Gastroesophageal sphincter (tissue), 4 donors: ENCODE results near the gene TSPAN4. TPM values are rescaled to one million over a fixed set of nuclear protein-coding genes. Genes with fewer than 3 reads are reported as not detected.

Experiments
- ATAC-seq: fragments of 150-250 bp; one replicate; pipeline ENCODE4 v1.9.1; 2016; ENCODE audit warnings: mild to moderate bottlenecking, moderate library complexity
- H3K27ac ChIP-seq, 4 donors: fragments of 200-600 bp; sonication (generic) in 3 of 4; 1 replicate in 3 of 4; 2 replicates in 1 of 4; pipeline ENCODE4 v1.5.1; 2016 to 2019
- H3K27me3 ChIP-seq: fragments of 200-600 bp; sonication (generic); one replicate; pipeline ENCODE4 v1.5.1; 2019
- H3K36me3 ChIP-seq, 2 donors: fragments of 200-600 bp; sonication (generic); one replicate each; pipeline ENCODE4 v1.5.1; 2019; ENCODE audit warnings: control low read depth in 1 of 2
- H3K4me1 ChIP-seq, 3 donors: fragments of 200-600 bp; sonication (generic); 1 replicate in 2 of 3; 2 replicates in 1 of 3; pipeline ENCODE4 v1.5.1; 2016 to 2019; ENCODE audit warnings: control low read depth in 2 of 3
- H3K4me3 ChIP-seq, 2 donors: fragments of 200-600 bp; sonication (generic); one replicate each; pipeline ENCODE4 v1.5.1; 2019; ENCODE audit warnings: mild to moderate bottlenecking in 1 of 2, moderate library complexity in 1 of 2
- H3K9me3 ChIP-seq, 3 donors: fragments of 200-600 bp; sonication (generic); one replicate each; pipeline ENCODE4 v1.5.1; 2017 to 2019; ENCODE audit warnings: control low read depth in 2 of 3
- EP300 ChIP-seq: sonication (generic); formaldehyde crosslinking; IDR thresholded peaks from one replicate; pipeline ENCODE4 v1.6.1; 2017; ENCODE audit warnings: antibody characterized with exemption, mild to moderate bottlenecking
- POLR2A ChIP-seq, 2 donors: fragments of 450-650 bp; IDR thresholded peaks; one replicate each; pipeline ENCODE4 v1.6.1; 2017; ENCODE audit warnings: antibody characterized with exemption in 2 of 2, mild to moderate bottlenecking in 2 of 2, moderate library complexity in 1 of 2
- POLR2AphosphoS5 ChIP-seq: sonication (generic); formaldehyde crosslinking; IDR thresholded peaks from one replicate; pipeline ENCODE4 v1.6.1; 2017; ENCODE audit warnings: antibody characterized with exemption
- WGBS, 2 donors: methylation state at CpG; one replicate each; pipeline ENCODE4 v1.1.5; 2018; ENCODE audit warnings: low coverage in 1 of 2; 5-methylcytosine and 5-hydroxymethylcytosine counted together
- total RNA-seq, 4 donors: library from RNA; depleted of rRNA; stranded (reverse); fragments of >200 nt; gene quantifications; one replicate each; pipeline ENCODE4 v1.1.0, GENCODE V29; 2016
- TF ChIP-seq, protein P1 (sequence below), 4 experiments: fragments of 200-600 bp in 2 of 4; fragments of 450-650 bp in 2 of 4; sonication (generic) in 1 of 4; IDR thresholded peaks; one replicate each; pipeline ENCODE4 v1.5.1; 2017 to 2019; ENCODE audit warnings: antibody characterized with exemption in 4 of 4, mild to moderate bottlenecking in 2 of 4, moderate library complexity in 2 of 4

TSPAN4 gene
- total RNA-seq, 4 donors from 2014 or later = 66.5 to 115 (median 112) TPM

DNA sequence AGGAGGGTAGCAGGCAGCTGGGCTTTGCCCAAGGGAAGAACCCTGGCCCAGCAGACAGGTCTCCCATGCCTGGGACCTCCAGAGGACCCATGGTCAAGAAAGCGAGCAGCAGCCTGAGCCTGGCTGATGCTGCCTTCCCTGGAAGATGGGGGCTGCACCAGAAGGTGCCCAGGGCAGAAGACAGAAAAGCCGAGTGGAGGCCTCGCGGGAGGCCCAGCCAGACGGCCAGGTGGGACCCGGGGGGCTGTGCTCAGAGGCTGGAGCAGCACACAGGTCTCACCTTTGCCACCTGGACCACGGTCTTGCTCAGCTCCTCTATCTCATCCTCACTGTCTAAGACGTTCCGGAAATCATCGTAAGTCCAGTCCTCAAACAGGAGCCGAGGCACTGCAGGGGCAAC, 57.1 kb downstream of the TSPAN4 start:
- Histone ChIP-seq H3K4me1 (peaks cover 0 to 15% (median 0%) of the 10 kb centered on the region in 3 donors), H3K4me3 (no peak overlapping the region), H3K27ac (no peak overlapping the region), H3K36me3 (peaks cover 0 to 75% of the 10 kb centered on the region in 2 donors), H3K9me3 (no peaks in the 10 kb centered on the region), H3K27me3 (no peaks in the 10 kb centered on the region)
- 70 to 93% methylated on average over 2 to 6 of the region's 11 CpGs for WGBS, 2 donors
- TF ChIP-seq, protein P1, sequence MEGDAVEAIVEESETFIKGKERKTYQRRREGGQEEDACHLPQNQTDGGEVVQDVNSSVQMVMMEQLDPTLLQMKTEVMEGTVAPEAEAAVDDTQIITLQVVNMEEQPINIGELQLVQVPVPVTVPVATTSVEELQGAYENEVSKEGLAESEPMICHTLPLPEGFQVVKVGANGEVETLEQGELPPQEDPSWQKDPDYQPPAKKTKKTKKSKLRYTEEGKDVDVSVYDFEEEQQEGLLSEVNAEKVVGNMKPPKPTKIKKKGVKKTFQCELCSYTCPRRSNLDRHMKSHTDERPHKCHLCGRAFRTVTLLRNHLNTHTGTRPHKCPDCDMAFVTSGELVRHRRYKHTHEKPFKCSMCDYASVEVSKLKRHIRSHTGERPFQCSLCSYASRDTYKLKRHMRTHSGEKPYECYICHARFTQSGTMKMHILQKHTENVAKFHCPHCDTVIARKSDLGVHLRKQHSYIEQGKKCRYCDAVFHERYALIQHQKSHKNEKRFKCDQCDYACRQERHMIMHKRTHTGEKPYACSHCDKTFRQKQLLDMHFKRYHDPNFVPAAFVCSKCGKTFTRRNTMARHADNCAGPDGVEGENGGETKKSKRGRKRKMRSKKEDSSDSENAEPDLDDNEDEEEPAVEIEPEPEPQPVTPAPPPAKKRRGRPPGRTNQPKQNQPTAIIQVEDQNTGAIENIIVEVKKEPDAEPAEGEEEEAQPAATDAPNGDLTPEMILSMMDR (IDR thresholded peaks at IDR 0.05) = no peak
- TF ChIP-seq POLR2AphosphoS5 (no peak), EP300 (no peak), POLR2A (IDR thresholded peaks at IDR 0.05) (no peak)
- no peak for ATAC-seq

DNA sequence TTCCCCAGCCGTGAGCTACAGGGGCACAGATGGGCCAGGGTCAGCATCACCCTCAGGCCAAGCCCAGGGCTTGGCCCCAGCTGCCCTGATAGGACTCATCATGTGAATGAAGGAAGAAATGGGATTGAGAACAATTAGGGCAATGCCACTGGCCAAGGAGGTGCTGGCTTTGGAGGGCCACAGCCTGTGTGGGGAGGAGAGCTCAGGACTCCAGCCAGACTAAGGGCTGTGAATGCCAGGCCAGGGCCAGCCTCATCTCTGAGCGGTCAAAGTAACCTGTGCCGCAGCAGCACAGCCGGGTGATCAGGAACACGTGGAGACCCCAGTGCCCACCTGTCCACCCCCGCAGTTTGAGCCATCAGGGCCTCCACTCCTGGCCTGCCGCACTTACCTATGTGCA, 57.9 kb downstream of the TSPAN4 start:
- no CpG with 5 or more reads among the region's 7 CpGs for WGBS, 2 donors

DNA sequence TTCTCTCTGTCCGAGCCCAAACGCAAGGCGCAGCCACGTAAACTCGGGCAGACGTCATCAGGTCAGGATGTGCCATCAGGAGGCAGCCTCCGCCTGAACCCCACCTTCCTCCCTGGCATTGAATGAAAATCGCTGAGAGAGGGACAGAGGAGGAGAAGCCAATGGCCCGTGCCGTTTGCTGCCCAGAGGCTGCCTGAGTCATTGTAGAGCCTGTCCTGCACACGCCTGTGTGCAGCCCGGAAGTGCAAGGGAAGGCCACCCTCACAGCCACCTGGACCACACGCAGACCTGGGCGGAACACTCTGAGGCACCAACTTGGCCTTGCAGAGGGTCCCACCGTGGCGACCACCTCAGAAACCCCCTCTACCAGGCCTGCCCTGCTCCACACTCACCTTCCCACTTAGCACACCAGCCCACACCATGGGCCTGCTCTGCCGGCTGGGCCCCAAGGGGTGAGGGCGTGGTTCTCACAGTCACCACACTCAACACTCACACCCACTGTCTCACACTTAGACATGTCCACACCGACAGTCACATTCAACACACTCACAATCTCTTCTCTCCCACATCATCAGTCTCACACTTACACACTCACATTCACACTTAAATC, 58.9 kb downstream of the TSPAN4 start:
- Histone ChIP-seq H3K9me3 (no peaks in the 10 kb centered on the region), H3K36me3 (peaks cover 0 to 81% of the 10 kb centered on the region in 2 donors), H3K4me3 (no peak overlapping the region), H3K27ac (no peak overlapping the region), H3K4me1 (peaks cover 0 to 15% (median 0%) of the 10 kb centered on the region in 3 donors), H3K27me3 (no peaks in the 10 kb centered on the region)
- WGBS, 2 donors = 89 to 100% methylated on average over 2 to 8 of the region's 19 CpGs
- ATAC-seq = no peak
- no peak for TF ChIP-seq EP300
- no peak for TF ChIP-seq POLR2AphosphoS5
- no peak for TF ChIP-seq POLR2A (IDR thresholded peaks at IDR 0.05)
- TF ChIP-seq, protein P1 (IDR thresholded peaks at IDR 0.05) = no peak

More for the DNA sequence above, 57.9 kb downstream of the TSPAN4 start:
- no peaks in the 10 kb centered on the region for H3K27me3 ChIP-seq
- TF ChIP-seq POLR2A (IDR thresholded peaks at IDR 0.05) = no peak
- TF ChIP-seq, protein P1 (IDR thresholded peaks at IDR 0.05) = no peak
- TF ChIP-seq POLR2AphosphoS5 = no peak
- no peak for TF ChIP-seq EP300
- H3K36me3 ChIP-seq = peaks cover 0 to 76% of the 10 kb centered on the region in 2 donors
- H3K9me3 ChIP-seq = no peaks in the 10 kb centered on the region
- no peak overlapping the region for H3K27ac ChIP-seq
- no peak overlapping the region for H3K4me3 ChIP-seq
- ATAC-seq = no peak
- peaks cover 0 to 15% (median 0%) of the 10 kb centered on the region in 3 donors for H3K4me1 ChIP-seq

DNA sequence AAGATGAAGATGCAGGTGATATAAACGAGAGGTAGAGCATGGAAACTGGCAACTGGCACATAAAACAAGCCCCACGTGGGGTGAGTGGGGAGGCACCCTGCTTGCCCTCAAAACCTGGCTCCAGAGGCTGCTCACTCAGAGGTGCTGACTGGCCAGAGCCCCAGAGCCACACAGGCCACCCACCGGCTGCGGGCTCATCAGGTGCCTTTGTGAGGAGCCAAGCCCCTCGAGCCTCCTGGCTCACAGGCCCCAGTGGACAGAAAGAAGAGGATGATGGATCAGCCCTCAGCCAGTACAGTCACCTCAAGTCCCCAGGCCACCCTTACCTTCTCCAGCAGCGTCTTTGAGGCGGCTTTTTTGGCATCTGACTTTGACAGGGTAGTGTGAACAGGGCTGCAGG, 61.7 kb downstream of the TSPAN4 start:
- no peaks in the 10 kb centered on the region for H3K27me3 ChIP-seq
- no peak overlapping the region for H3K27ac ChIP-seq
- peaks cover 0 to 85% of the 10 kb centered on the region in 2 donors for H3K36me3 ChIP-seq
- H3K4me3 ChIP-seq = no peak overlapping the region
- WGBS, 2 donors = no CpG with 5 or more reads among the region's 7 CpGs
- H3K4me1 ChIP-seq = peaks cover 0 to 11% (median 0%) of the 10 kb centered on the region in 3 donors
- no peak for ATAC-seq
- H3K9me3 ChIP-seq = no peaks in the 10 kb centered on the region
- TF ChIP-seq EP300 (no peak), POLR2A (IDR thresholded peaks at IDR 0.05) (no peak), POLR2AphosphoS5 (no peak)
- TF ChIP-seq, protein P1 (IDR thresholded peaks at IDR 0.05) = no peak

DNA sequence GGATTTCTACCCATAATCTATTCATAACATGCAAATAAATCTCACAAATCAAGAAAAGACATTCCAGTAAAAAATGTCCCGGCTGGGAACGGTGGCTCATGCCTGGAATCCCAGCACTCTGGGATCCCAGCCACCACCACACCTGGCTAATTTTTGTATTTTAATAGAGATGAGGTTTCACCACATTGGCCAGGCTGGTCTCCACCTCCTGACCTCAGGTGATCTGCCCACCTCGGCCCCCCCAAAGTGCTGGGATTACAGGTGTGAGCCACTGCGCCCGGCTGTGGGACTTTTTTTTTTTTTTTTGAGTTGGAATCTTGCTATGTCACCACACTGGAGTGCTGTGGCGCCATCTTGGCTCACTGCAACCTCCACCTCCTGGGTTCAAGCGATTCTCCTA, 63.3 kb downstream of the TSPAN4 start:
- peaks cover 0 to 22% (median 7%) of the 10 kb centered on the region in 3 donors for H3K4me1 ChIP-seq
- 77 to 90% methylated on average over 3 to 7 of the region's 7 CpGs for WGBS, 2 donors
- no peak overlapping the region for H3K4me3 ChIP-seq
- H3K27ac ChIP-seq = no peak overlapping the region
- ATAC-seq = no peak
- TF ChIP-seq EP300 (no peak), POLR2A (IDR thresholded peaks at IDR 0.05) (no peak), POLR2AphosphoS5 (no peak)
- TF ChIP-seq, protein P1 (IDR thresholded peaks at IDR 0.05) = no peak
- H3K36me3 ChIP-seq = peaks cover 0 to 70% of the 10 kb centered on the region in 2 donors
- no peaks in the 10 kb centered on the region for H3K27me3 ChIP-seq
- H3K9me3 ChIP-seq = no peaks in the 10 kb centered on the region
